IMR-90 (cell line): Measurements from ENCODE around the gene PDLIM5. TPM values are rescaled to one million over a fixed set of nuclear protein-coding genes. Genes with fewer than 3 reads are reported as not detected.
"Not testable (repeated sequence)": the region's sequence is repeated elsewhere in the genome, so short reads cannot be mapped to it uniquely, and the experiment has no call there.

Experiments used
- ATAC-seq: fragments of 200-7000 bp; cut with Tn5 transposase; 2 replicates; pipeline ENCODE4 v1.9.1; 2020; ENCODE audit warnings: low read depth, mild to moderate bottlenecking, moderate library complexity
- BruUV-seq: library from RNA; stranded (reverse); fragments of 400-500 nt; replicated peaks from 2 replicates; lab custom pipeline; 2021; lab: Mats Ljungman, UMichigan
- CTCF ChIA-PET: fragments of 300-600 bp; formaldehyde crosslinking; extraction: SDS; loops from one replicate; lab custom pipeline; 2021; ENCODE audit warnings: antibody characterized with exemption; lab: Yijun Ruan, JAX
- POLR2A ChIA-PET: fragments of 300-600 bp; sonication (Branson Sonifier 250); formaldehyde crosslinking; loops from one replicate; lab custom pipeline; 2022; ENCODE audit warnings: antibody characterized with exemption; ENCODE audit not compliant: unreplicated experiment; lab: Charles Lee
- DNase-seq: peaks from one replicate; pipeline ENCODE4 v3.0.0; 2013
- H2AFZ ChIP-seq: replicated peaks from 2 replicates; pipeline ENCODE3; 2013; ENCODE audit warnings: low read length, mild to moderate bottlenecking; ENCODE audit not compliant: poor library complexity
- H2AK5ac ChIP-seq: 2 replicates; pipeline ENCODE4 v1.6.1; 2013; ENCODE audit warnings: low read depth, low read length, inconsistent platforms
- H2AK9ac ChIP-seq: replicated peaks from 2 replicates; pipeline ENCODE3; 2013; ENCODE audit warnings: mild to moderate bottlenecking, low read depth, low read length, moderate library complexity; ENCODE audit not compliant: poor library complexity
- H2BK120ac ChIP-seq: 2 replicates; pipeline ENCODE4 v1.6.1; 2013; ENCODE audit warnings: low read depth, low read length, inconsistent platforms
- H2BK15ac ChIP-seq: 3 replicates; pipeline ENCODE4 v1.6.1; 2013; ENCODE audit warnings: low read depth, low read length, inconsistent platforms
- H2BK20ac ChIP-seq: 2 replicates; pipeline ENCODE4 v1.6.1; 2013; ENCODE audit warnings: low read depth, mild to moderate bottlenecking, inconsistent platforms, low read length, moderate library complexity
- H2BK5ac ChIP-seq: 2 replicates; pipeline ENCODE4 v1.6.1; 2013; ENCODE audit warnings: mild to moderate bottlenecking, low read depth, low read length, inconsistent platforms; ENCODE audit not compliant: poor library complexity, severe bottlenecking
- H3K14ac ChIP-seq: replicated peaks from 2 replicates; pipeline ENCODE4 v1.6.1; 2013; ENCODE audit warnings: low read depth, low read length, inconsistent platforms
- H3K18ac ChIP-seq: 2 replicates; pipeline ENCODE4 v1.6.1; 2013; ENCODE audit warnings: low read depth, low read length, control low read depth
- H3K23ac ChIP-seq: 2 replicates; pipeline ENCODE4 v1.6.1; 2013; ENCODE audit warnings: low read depth, low read length, inconsistent platforms
- H3K27ac ChIP-seq: 2 replicates; pipeline ENCODE4 v1.5.1; 2013; ENCODE audit warnings: mild to moderate bottlenecking, control low read depth, low read length; ENCODE audit not compliant: insufficient read depth
- H3K27me3 ChIP-seq: 2 replicates; pipeline ENCODE4 v1.6.1; 2013; ENCODE audit warnings: low read length; ENCODE audit not compliant: control insufficient read depth, insufficient read depth
- H3K36me3 ChIP-seq: 2 replicates; pipeline ENCODE4 v1.6.1; 2013; ENCODE audit warnings: low read length, mixed read lengths; ENCODE audit not compliant: control insufficient read depth, insufficient read depth
- H3K4ac ChIP-seq: 2 replicates; pipeline ENCODE4 v1.6.1; 2013; ENCODE audit warnings: low read depth, low read length, inconsistent platforms
- H3K4me1 ChIP-seq: 2 replicates; pipeline ENCODE4 v1.6.1; 2013; ENCODE audit warnings: low read length, mixed read lengths; ENCODE audit not compliant: control insufficient read depth, insufficient read depth
- H3K4me2 ChIP-seq: 2 replicates; pipeline ENCODE4 v1.6.1; 2013; ENCODE audit warnings: low read depth, mild to moderate bottlenecking, control low read depth, low read length, moderate library complexity
- H3K4me3 ChIP-seq: 2 replicates; pipeline ENCODE4 v1.5.1; 2013; ENCODE audit warnings: low read depth, mild to moderate bottlenecking, control low read depth, low read length, moderate library complexity; ENCODE audit not compliant: insufficient read depth
- H3K56ac ChIP-seq: 2 replicates; pipeline ENCODE4 v1.6.1; 2013; ENCODE audit warnings: low read length, inconsistent platforms; ENCODE audit not compliant: insufficient read depth; ENCODE audit errors: extremely low read depth
- H3K79me1 ChIP-seq, 2 experiments: 2 replicates each; pipeline ENCODE4 v1.6.1; 2013; ENCODE audit warnings: low read length in 2 of 2, inconsistent platforms in 1 of 2, low read depth in 1 of 2
- H3K9ac ChIP-seq: 2 replicates; pipeline ENCODE4 v1.6.1; 2013; ENCODE audit warnings: low read depth, low read length, control low read depth
- H3K9me1 ChIP-seq: 2 replicates; pipeline ENCODE4 v1.6.1; 2013; ENCODE audit warnings: low read length, inconsistent platforms; ENCODE audit not compliant: insufficient read depth
- H3K9me3 ChIP-seq: 2 replicates; pipeline ENCODE4 v1.6.1; 2013; ENCODE audit warnings: low read length; ENCODE audit not compliant: control insufficient read depth, insufficient read depth
- H4K20me1 ChIP-seq: 2 replicates; pipeline ENCODE4 v1.6.1; 2013; ENCODE audit warnings: low read length, inconsistent platforms; ENCODE audit not compliant: insufficient read depth
- H4K5ac ChIP-seq: 2 replicates; pipeline ENCODE4 v1.6.1; 2013; ENCODE audit warnings: mild to moderate bottlenecking, low read depth, low read length, control low read depth
- H4K8ac ChIP-seq, 2 experiments: 2 replicates each; pipeline ENCODE4 v1.6.1; 2013; ENCODE audit warnings: low read depth in 2 of 2, low read length in 2 of 2, control low read depth in 1 of 2, inconsistent platforms in 1 of 2
- H4K91ac ChIP-seq: 2 replicates; pipeline ENCODE4 v1.6.1; 2013; ENCODE audit warnings: low read depth, low read length, inconsistent platforms; ENCODE audit not compliant: insufficient read depth
- WGBS, 2 experiments: methylation state at CpG; one replicate each; pipeline versions ENCODE4 v1.1.5 to v1.1.7; 2013; ENCODE audit warnings: missing lambda C conversion rate in 2 of 2; ENCODE audit not compliant: insufficient read length in 1 of 2; ENCODE audit errors: extremely low coverage in 2 of 2; 5-methylcytosine and 5-hydroxymethylcytosine counted together
- dilution Hi-C: fragments of 300-500 bp; cut with HindIII; formaldehyde crosslinking; loops from one replicate; pipeline ENCODE4 v1.14.3; 2018; ENCODE audit warnings: low sequenced_read_pairs; ENCODE audit not compliant: unreplicated experiment
- in situ Hi-C: fragments of 300-500 bp; cut with MboI; formaldehyde crosslinking; loops from 3 replicates; pipeline ENCODE4 v1.14.3; 2019; ENCODE audit warnings: low sequenced_read_pairs, inconsistent platforms, mixed read lengths
- intact Hi-C: fragments of 100-400 bp; cut with micrococcal nuclease; formaldehyde crosslinking; loops from 2 replicates; pipeline ENCODE4 v1.10.0; 2022
- polyA plus RNA-seq, 3 experiments: library from polyadenylated mRNA; depleted of rRNA; stranded (reverse); fragments of >200 nt; gene quantifications; 2 replicates each; pipeline ENCODE4 v1.2.3, GENCODE V29; 2012; ENCODE audit warnings: low replicate concordance in 1 of 3
- total RNA-seq: library from RNA; depleted of rRNA; stranded (reverse); fragments of >200 nt; gene quantifications from 2 replicates; pipeline ENCODE4 v1.2.3, GENCODE V29; 2012

PDLIM5 gene
- total and polyA plus RNA-seq, 2 of the 4 experiments (the other 2 are of a cell fraction), result 96.5 to 188 TPM

- H3K56ac ChIP-seq, dilution Hi-C loops, H3K23ac ChIP-seq, H3K14ac ChIP-seq, H3K4me1 ChIP-seq, H4K5ac ChIP-seq, POLR2A ChIA-PET, DNase-seq, H2BK120ac ChIP-seq, H2BK15ac ChIP-seq, in situ Hi-C loops, H3K27me3 ChIP-seq, intact Hi-C loops, H2AK5ac ChIP-seq, BruUV-seq, ATAC-seq, H3K36me3 ChIP-seq, H4K8ac ChIP-seq, H2BK20ac ChIP-seq, CTCF ChIA-PET, H3K9me1 ChIP-seq, H3K4me2 ChIP-seq, H2AK9ac ChIP-seq, H3K9ac ChIP-seq, H3K9me3 ChIP-seq, H3K4me3 ChIP-seq, H3K27ac ChIP-seq, H4K91ac ChIP-seq, H4K20me1 ChIP-seq, H3K18ac ChIP-seq, H3K4ac ChIP-seq, H2AFZ ChIP-seq, H2BK5ac ChIP-seq: not testable (repeated sequence)
- WGBS, 2 experiments, result no CpG with 5 or more reads among the region's 4 CpGs
- H3K79me1 ChIP-seq, result peaks cover 20 to 21% of the 10 kb centered on the region in 2 experiments
Measured at GRCh38 chr4:94556047-94556446, 104.3 kb downstream of the PDLIM5 start.

DNA sequence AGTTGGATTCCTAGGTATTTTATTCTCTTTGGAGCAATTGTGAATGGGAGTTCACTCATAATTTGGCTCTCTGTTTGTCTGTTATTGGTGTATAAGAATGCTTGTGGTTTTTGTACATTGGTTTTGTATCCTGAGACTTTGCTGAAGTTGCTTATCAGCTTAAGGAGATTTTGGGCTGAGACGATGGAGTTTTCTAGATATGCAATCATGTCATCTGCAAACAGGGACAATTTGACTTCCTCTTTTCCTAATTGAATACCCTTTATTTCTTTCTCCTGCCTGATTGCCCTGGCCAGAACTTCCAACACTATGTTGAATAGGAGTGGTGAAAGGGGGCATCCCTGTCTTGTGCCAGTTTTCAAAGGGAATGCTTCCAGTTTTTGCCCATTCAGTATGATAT is 105.9 kb downstream of the PDLIM5 start:
- WGBS, 2 experiments, result no CpG with 5 or more reads among the region's 1 CpG

More for the DNA sequence above, 105.9 kb downstream of the PDLIM5 start:
- H2BK5ac ChIP-seq, H4K91ac ChIP-seq, H2AK9ac ChIP-seq, ATAC-seq, H2BK15ac ChIP-seq, BruUV-seq, CTCF ChIA-PET, dilution Hi-C loops, H4K8ac ChIP-seq, H3K4me2 ChIP-seq, H3K14ac ChIP-seq, H4K5ac ChIP-seq, in situ Hi-C loops, H3K18ac ChIP-seq, H3K4ac ChIP-seq, H2BK20ac ChIP-seq, H3K27ac ChIP-seq, DNase-seq, intact Hi-C loops, H3K9me3 ChIP-seq, POLR2A ChIA-PET, H2AK5ac ChIP-seq, H3K4me3 ChIP-seq, H3K4me1 ChIP-seq, H2BK120ac ChIP-seq, H3K23ac ChIP-seq, H3K36me3 ChIP-seq, H2AFZ ChIP-seq, H3K27me3 ChIP-seq, H3K56ac ChIP-seq, H3K9me1 ChIP-seq, H3K9ac ChIP-seq: not testable (repeated sequence)
- H3K79me1 ChIP-seq, result peaks cover 23 to 33% of the 10 kb centered on the region in 2 experiments
- H4K20me1 ChIP-seq, result peaks cover 19% of the 10 kb centered on the region; the same call in 1 of the 2 replicates
